SK-N-SH treated with all-trans-retinoic acid at 6 μM for 48 hours (cell line): Measurements from ENCODE around the gene RAB36.

ENCODE experiments used
- GLIS3 ChIP-seq: fragments of 250-450 bp; sonication (Bioruptor Pico); IDR thresholded peaks from 2 replicates; pipeline ENCODE4 v1.5.0; 2020; ENCODE audit warnings: mild to moderate bottlenecking, moderate library complexity
- RARB ChIP-seq: fragments of 250-450 bp; sonication (Bioruptor Pico); IDR thresholded peaks from 2 replicates; pipeline ENCODE4 v1.8.0; 2021; ENCODE audit warnings: mild to moderate bottlenecking, moderate library complexity
- ZFP3 ChIP-seq: fragments of 250-450 bp; sonication (Bioruptor Pico); IDR thresholded peaks from 2 replicates; pipeline ENCODE4 v1.5.0; 2020; ENCODE audit warnings: mild to moderate bottlenecking, moderate library complexity

DNA sequence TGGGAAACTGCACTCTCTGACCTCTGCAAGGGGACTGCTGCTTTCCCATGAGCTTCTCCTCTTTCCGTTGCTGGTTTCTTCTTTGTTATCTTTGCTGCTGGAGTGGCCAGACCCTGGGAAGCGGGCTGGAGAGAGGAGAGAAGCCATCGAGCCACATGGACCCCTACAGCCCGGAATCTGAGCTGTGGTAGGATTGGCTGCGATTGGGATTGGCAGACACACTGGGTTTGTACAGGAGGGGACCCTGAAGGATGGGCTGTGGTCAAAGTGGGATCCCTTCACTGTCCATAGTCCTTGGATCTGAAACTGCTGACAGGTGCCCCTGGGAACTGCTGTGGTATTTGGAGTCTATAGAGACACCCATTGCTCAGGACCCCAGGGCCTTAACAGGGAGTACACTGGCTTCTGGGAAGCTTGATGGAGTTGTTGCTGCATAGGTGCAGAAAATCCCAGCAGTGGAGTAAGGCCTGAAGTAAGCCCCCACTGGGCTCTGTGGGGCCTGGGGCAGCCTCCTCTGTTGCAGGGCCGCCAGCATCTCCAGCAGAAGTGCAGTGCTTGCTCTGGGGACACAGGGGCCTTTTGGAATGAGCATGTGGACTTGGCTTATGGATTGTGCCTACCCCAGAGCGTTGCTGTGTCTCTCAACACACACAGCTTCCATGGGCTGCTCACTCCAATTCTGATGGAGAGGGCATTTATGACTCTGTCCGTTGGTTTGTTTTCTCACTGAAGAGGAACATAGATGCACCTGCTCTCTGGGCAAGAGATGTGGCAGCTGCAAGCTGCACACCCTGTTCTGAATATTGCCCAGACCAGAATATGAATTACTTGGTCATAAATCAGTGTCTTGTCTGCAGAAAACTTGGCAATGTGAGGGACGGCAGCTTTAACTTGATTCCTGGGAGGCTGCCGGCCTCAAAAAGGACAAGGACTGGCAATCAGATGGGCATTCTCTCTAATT is 67.1 kb downstream of the RAB36 start:
- TF ChIP-seq GLIS3: no peak
- TF ChIP-seq ZFP3 (CRISPR knock-in tag): no peak
- TF ChIP-seq RARB (CRISPR knock-in tag): no peak
